Small intestine (tissue), 7 donors: ENCODE measurements around the gene CHTF8. TPM values are rescaled to one million over a fixed set of nuclear protein-coding genes. Genes with fewer than 3 reads are reported as not detected.

Experiments
- DNase-seq, 2 donors: peaks; one replicate each; pipeline versions ENCODE4 v3.0.0 to v3.0.0-alpha.2; 2013
- FAIRE-seq: peaks from 2 replicates; lab custom pipeline; 2012; peaks lifted over from hg19 to GRCh38; lab: Jason Lieb, UNC
- H3K27ac ChIP-seq, 3 donors: one replicate each; pipeline ENCODE4 v1.5.1; 2013; ENCODE audit warnings: low read length in 2 of 3, mild to moderate bottlenecking in 2 of 3, control low read depth in 1 of 3, inconsistent platforms in 1 of 3, low read depth in 1 of 3, moderate library complexity in 1 of 3
- H3K27me3 ChIP-seq, 3 donors: one replicate each; pipeline ENCODE4 v1.6.1; 2013; ENCODE audit warnings: low read length in 3 of 3, inconsistent platforms in 1 of 3; ENCODE audit not compliant: control insufficient read depth in 3 of 3, insufficient read depth in 3 of 3
- H3K36me3 ChIP-seq, 3 donors: one replicate each; pipeline ENCODE4 v1.6.1; 2013; ENCODE audit warnings: low read length in 3 of 3, inconsistent platforms in 1 of 3, low read depth in 1 of 3, mild to moderate bottlenecking in 1 of 3, moderate library complexity in 1 of 3; ENCODE audit not compliant: control insufficient read depth in 3 of 3, insufficient read depth in 2 of 3
- H3K4me1 ChIP-seq, 3 donors: one replicate each; pipeline ENCODE4 v1.6.1; 2013; ENCODE audit warnings: low read length in 2 of 3, inconsistent platforms in 1 of 3, low read depth in 1 of 3, mild to moderate bottlenecking in 1 of 3, moderate library complexity in 1 of 3; ENCODE audit not compliant: control insufficient read depth in 3 of 3, insufficient read depth in 2 of 3
- H3K4me3 ChIP-seq, 3 donors: one replicate each; pipeline ENCODE4 v1.5.1; 2013; ENCODE audit warnings: low read length in 3 of 3, control low read depth in 1 of 3, inconsistent platforms in 1 of 3, low read depth in 1 of 3, mild to moderate bottlenecking in 1 of 3, moderate library complexity in 1 of 3
- H3K9me3 ChIP-seq, 2 donors: one replicate each; pipeline ENCODE4 v1.6.1; 2013; ENCODE audit warnings: low read depth in 1 of 2, low read length in 1 of 2; ENCODE audit not compliant: control insufficient read depth in 2 of 2, insufficient read depth in 1 of 2
- WGBS, 3 donors: extraction: QIAGEN DNeasy Blood & Tissue Kit; methylation state at CpG; one replicate each; pipeline ENCODE4 v1.1.7; 2013; 5-methylcytosine and 5-hydroxymethylcytosine counted together
- polyA plus RNA-seq, 4 donors: library from polyadenylated mRNA; stranded (reverse) in 3 of 4; unstranded in 1 of 4; fragments of 200-250 nt in 3 of 4; fragments of 120-200 nt in 1 of 4; gene quantifications; one replicate each; pipeline versions ENCODE4 v1.2.1 to v1.2.3, GENCODE V29; 2013
- donor health status: healthy with polysubstance abuse.
- donor health status: control.
- donor health status: control.
- donor health status: Bipolar disorder and iron deficiency.
- donor health status: healthy.

The CHTF8 gene
- polyA plus RNA-seq, 4 donors: 62.4 to 109 (median 74.6) TPM

- 97 to 99% (median 97%) methylated on average over 5 of the region's 5 CpGs for WGBS, 3 donors
- Histone ChIP-seq H3K4me1 (peaks cover 0 to 13% (median 2%) of the 10 kb centered on the region in 3 donors), H3K9me3 (no peaks in the 10 kb centered on the region), H3K4me3 (no peak overlapping the region), H3K36me3 (no peaks in the 10 kb centered on the region), H3K27ac (no peak overlapping the region), H3K27me3 (no peaks in the 10 kb centered on the region)
- DNase-seq (no peak), FAIRE-seq (no peak)
Observed at GRCh38 chr16:69069504-69069903, 62.9 kb downstream of the CHTF8 start.

Other genes with a start within 250 kb of the CHTF8 start
- gene HAS3, start 26.9 kb downstream of the CHTF8 start, polyA plus RNA-seq: 1 to 10 TPM in 2 of 4 donors, under 1 TPM in 2; 0.67 to 5.3 (median 0.94) TPM
- gene UTP4, start 61 bp upstream of the CHTF8 start, polyA plus RNA-seq: 10 to 100 TPM in 3 of 4 donors, 1 to 10 TPM in 1; 6.3 to 25.7 (median 19.1) TPM
- 1 to 10 TPM; 1.9 to 7.2 (median 5.3) TPM for gene SNTB2, start 54.6 kb upstream of the CHTF8 start, polyA plus RNA-seq
- 10 to 100 TPM; 23.0 to 43.7 (median 41.6) TPM for gene VPS4A, start 178.8 kb upstream of the CHTF8 start, polyA plus RNA-seq
- gene PDF, start 198.0 kb upstream of the CHTF8 start, polyA plus RNA-seq: 10 to 100 TPM in 2 of 4 donors, 1 to 10 TPM in 2; 3.8 to 18.1 (median 8.6) TPM
- 10 to 100 TPM; 13.0 to 32.9 (median 19.3) TPM for gene COG8, start 207.0 kb upstream of the CHTF8 start, polyA plus RNA-seq
- 10 to 100 TPM; 15.1 to 23.4 (median 15.8) TPM for gene NIP7, start 207.2 kb upstream of the CHTF8 start, polyA plus RNA-seq
- 1 to 10 TPM in 3 of 4 donors, not detected in 1; 4.5 to 5.7 (median 5.6) TPM for gene TMED6, start 219.2 kb upstream of the CHTF8 start, polyA plus RNA-seq